GM23338 (cell line): Measurements from ENCODE around the gene FZD7. TPM values are rescaled to one million over a fixed set of nuclear protein-coding genes. Genes with fewer than 3 reads are reported as not detected.

ENCODE experiments used
- ATAC-seq: fragments of 200-7000 bp; cut with Tn5 transposase; 3 replicates; pipeline ENCODE4 v1.9.1; 2020
- DNase-seq: peaks from one replicate; pipeline ENCODE4 v3.0.0-alpha.2; 2015; ENCODE audit warnings: low spot score
- H2AFZ ChIP-seq: fragments of 200-600 bp; sonication (generic); 2 replicates; pipeline ENCODE4 v1.8.0; 2016; ENCODE audit warnings: antibody characterized with exemption, mild to moderate bottlenecking, moderate library complexity
- H3F3A ChIP-seq: fragments of 200-600 bp; sonication (generic); replicated peaks from 2 replicates; pipeline ENCODE4 v1.8.0; 2017; ENCODE audit warnings: antibody characterized with exemption, mixed run types, low read depth
- H3K27ac ChIP-seq: fragments of 200-600 bp; sonication (generic); 2 replicates; pipeline ENCODE4 v1.6.1; 2016; ENCODE audit warnings: low read depth
- H3K27me3 ChIP-seq: fragments of 200-600 bp; sonication (generic); 2 replicates; pipeline ENCODE4 v1.8.0; 2016; ENCODE audit warnings: mild to moderate bottlenecking, mixed run types, moderate library complexity; ENCODE audit not compliant: insufficient read depth
- H3K36me3 ChIP-seq: fragments of 200-600 bp; sonication (generic); 2 replicates; pipeline ENCODE4 v1.8.0; 2016; ENCODE audit warnings: mild to moderate bottlenecking; ENCODE audit not compliant: insufficient read depth
- H3K4me1 ChIP-seq: fragments of 200-600 bp; sonication (generic); 2 replicates; pipeline ENCODE4 v1.8.0; 2016; ENCODE audit warnings: mild to moderate bottlenecking, moderate library complexity; ENCODE audit not compliant: insufficient read depth
- H3K4me2 ChIP-seq: fragments of 200-600 bp; sonication (generic); 2 replicates; pipeline ENCODE4 v1.7.1; 2017; ENCODE audit warnings: mixed run types
- H3K4me3 ChIP-seq: fragments of 200-600 bp; sonication (generic); 2 replicates; pipeline ENCODE4 v1.6.1; 2016; ENCODE audit warnings: mixed run types
- H3K79me2 ChIP-seq: fragments of 200-600 bp; sonication (generic); replicated peaks from 2 replicates; pipeline ENCODE4 v1.8.0; 2017; ENCODE audit warnings: mild to moderate bottlenecking; ENCODE audit not compliant: insufficient read depth
- H3K9me2 ChIP-seq: fragments of 200-600 bp; sonication (generic); 2 replicates; pipeline ENCODE4 v1.8.0; 2017; ENCODE audit not compliant: insufficient read depth
- H4K20me1 ChIP-seq: fragments of 200-600 bp; sonication (generic); replicated peaks from 2 replicates; pipeline ENCODE4 v1.8.0; 2017; ENCODE audit warnings: mild to moderate bottlenecking; ENCODE audit not compliant: insufficient read depth
- H3K27ac Mint-ChIP-seq: 2 replicates; pipeline ENCODE4 v1.8.0; 2020; ENCODE audit warnings: inconsistent platforms, mild to moderate bottlenecking, moderate library complexity, mixed read lengths
- H3K27me3 Mint-ChIP-seq: 3 replicates; pipeline ENCODE4 v1.8.0; 2022; ENCODE audit warnings: low read depth, mild to moderate bottlenecking, moderate library complexity, mixed read lengths, inconsistent platforms; ENCODE audit not compliant: insufficient read depth, poor library complexity
- H3K36me3 Mint-ChIP-seq: 3 replicates; pipeline ENCODE4 v1.8.0; 2021; ENCODE audit warnings: low read depth, mild to moderate bottlenecking, inconsistent platforms, moderate library complexity, mixed read lengths
- H3K4me1 Mint-ChIP-seq: 3 replicates; pipeline ENCODE4 v1.8.0; 2020; ENCODE audit warnings: mild to moderate bottlenecking, inconsistent platforms, mixed read lengths
- H3K4me3 Mint-ChIP-seq: 3 replicates; pipeline ENCODE4 v1.8.0; 2021; ENCODE audit warnings: moderate library complexity, mild to moderate bottlenecking, inconsistent platforms, mixed read lengths
- H3K9me3 Mint-ChIP-seq: 3 replicates; pipeline ENCODE4 v1.8.0; 2020; ENCODE audit warnings: moderate library complexity, mild to moderate bottlenecking, inconsistent platforms, mixed read lengths
- CREB1 ChIP-seq: fragments of 250-450 bp; sonication (Bioruptor Pico); IDR thresholded peaks from 2 replicates; pipeline ENCODE4 v1.5.0; 2020; ENCODE audit warnings: low read depth, mild to moderate bottlenecking, moderate library complexity
- EZH2 ChIP-seq: fragments of 200-600 bp; sonication (generic); IDR thresholded peaks from one replicate; pipeline ENCODE4 v1.8.0; 2017; ENCODE audit warnings: antibody characterized with exemption, mild to moderate bottlenecking, low read depth; ENCODE audit not compliant: unreplicated experiment
- EZH2phosphoT487 ChIP-seq: fragments of 200-600 bp; sonication (generic); IDR thresholded peaks from one replicate; pipeline ENCODE4 v1.8.1; 2018; ENCODE audit warnings: antibody characterized with exemption; ENCODE audit not compliant: unreplicated experiment
- JUNB ChIP-seq: IDR thresholded peaks from one replicate; pipeline ENCODE4 v1.6.1; 2016; ENCODE audit warnings: antibody characterized with exemption; ENCODE audit not compliant: unreplicated experiment
- NANOG ChIP-seq: IDR thresholded peaks from 2 replicates; pipeline ENCODE4 v1.6.1; 2016; ENCODE audit warnings: antibody characterized with exemption, borderline replicate concordance
- POLR2AphosphoS5 ChIP-seq: IDR thresholded peaks from 2 replicates; pipeline ENCODE4 v1.6.1; 2016; ENCODE audit warnings: antibody characterized with exemption, low read depth
- STAT1 ChIP-seq: IDR thresholded peaks from one replicate; pipeline ENCODE4 v1.6.1; 2016; ENCODE audit warnings: antibody characterized with exemption; ENCODE audit not compliant: unreplicated experiment
- ZNF114 ChIP-seq: fragments of 250-450 bp; sonication (Bioruptor Pico); IDR thresholded peaks from 2 replicates; pipeline ENCODE4 v1.5.0; 2020; ENCODE audit warnings: mild to moderate bottlenecking, moderate library complexity
- ZNF331 ChIP-seq: fragments of 250-450 bp; sonication (Bioruptor Pico); IDR thresholded peaks from 2 replicates; pipeline ENCODE4 v1.5.0; 2020; ENCODE audit warnings: low read depth, mild to moderate bottlenecking, moderate library complexity
- polyA plus RNA-seq: library from polyadenylated mRNA; unstranded; fragments of >200 nt; fragmentation: Nextera tagmentation; extraction: Ambion mirVana; gene quantifications from 2 replicates; pipeline ENCODE4 v1.2.1, GENCODE V29; 2016
- total RNA-seq: library from RNA; depleted of rRNA; stranded (reverse); fragments of >200 nt; shearing (Covaris generic); gene quantifications from 2 replicates; pipeline ENCODE4 v1.2.3, GENCODE V29; 2014
- TF ChIP-seq, protein P1 (sequence below): IDR thresholded peaks from one replicate; pipeline ENCODE4 v1.6.1; 2018; ENCODE audit warnings: antibody characterized with exemption; ENCODE audit not compliant: unreplicated experiment
- TF ChIP-seq, protein P2 (sequence below), 2 experiments: fragments of 200-600 bp in 1 of 2; sonication (generic) in 1 of 2; conservative IDR thresholded peaks; 2 replicates each; pipeline versions ENCODE4 v1.5.1 to v1.6.1; 2016 to 2017; ENCODE audit warnings: antibody characterized with exemption in 2 of 2, low read depth in 2 of 2, mild to moderate bottlenecking in 2 of 2, moderate library complexity in 1 of 2
- TF ChIP-seq, protein P3 (sequence below): fragments of 250-450 bp; sonication (Bioruptor Pico); IDR thresholded peaks from 2 replicates; pipeline ENCODE4 v1.5.0; 2020; ENCODE audit warnings: mild to moderate bottlenecking, moderate library complexity
- TF ChIP-seq, protein P4 (sequence below): IDR thresholded peaks from 2 replicates; pipeline ENCODE4 v1.6.1; 2016; ENCODE audit warnings: antibody characterized with exemption

The FZD7 gene
- total and polyA plus RNA-seq, 2 experiments from 2014 or later: 164 to 435 TPM

DNA sequence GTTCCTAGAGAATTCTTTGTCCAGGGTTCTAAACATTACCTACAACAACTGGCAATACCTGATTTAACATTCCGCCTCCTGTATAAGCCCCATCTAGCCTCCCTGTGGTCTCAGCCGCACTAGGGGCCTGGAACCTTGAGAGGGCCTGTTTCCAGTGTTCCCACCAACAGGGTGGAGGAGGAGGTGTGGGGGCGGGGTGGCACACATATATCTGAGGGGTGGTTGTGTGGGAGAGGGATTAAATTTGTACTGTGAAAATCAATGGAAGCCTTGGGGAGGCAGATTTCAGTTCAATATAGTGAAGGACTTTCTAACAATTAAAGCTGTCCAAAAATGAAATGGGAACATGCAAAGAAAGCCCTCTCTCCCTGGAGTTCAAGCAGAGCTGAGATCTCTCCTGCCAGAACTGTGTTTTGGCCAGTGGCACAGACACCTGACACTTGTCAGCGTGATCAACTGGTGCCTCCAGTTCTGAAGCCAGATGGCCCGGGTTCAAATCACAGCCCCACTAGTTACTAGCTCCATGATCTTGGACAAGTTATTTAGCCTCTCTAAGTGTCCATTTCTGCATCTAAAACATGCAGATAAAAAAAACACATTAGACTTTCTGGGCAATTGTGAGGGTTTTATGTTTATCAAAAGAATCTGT, 17.0 kb upstream of the FZD7 start:
- TF ChIP-seq, protein P1, sequence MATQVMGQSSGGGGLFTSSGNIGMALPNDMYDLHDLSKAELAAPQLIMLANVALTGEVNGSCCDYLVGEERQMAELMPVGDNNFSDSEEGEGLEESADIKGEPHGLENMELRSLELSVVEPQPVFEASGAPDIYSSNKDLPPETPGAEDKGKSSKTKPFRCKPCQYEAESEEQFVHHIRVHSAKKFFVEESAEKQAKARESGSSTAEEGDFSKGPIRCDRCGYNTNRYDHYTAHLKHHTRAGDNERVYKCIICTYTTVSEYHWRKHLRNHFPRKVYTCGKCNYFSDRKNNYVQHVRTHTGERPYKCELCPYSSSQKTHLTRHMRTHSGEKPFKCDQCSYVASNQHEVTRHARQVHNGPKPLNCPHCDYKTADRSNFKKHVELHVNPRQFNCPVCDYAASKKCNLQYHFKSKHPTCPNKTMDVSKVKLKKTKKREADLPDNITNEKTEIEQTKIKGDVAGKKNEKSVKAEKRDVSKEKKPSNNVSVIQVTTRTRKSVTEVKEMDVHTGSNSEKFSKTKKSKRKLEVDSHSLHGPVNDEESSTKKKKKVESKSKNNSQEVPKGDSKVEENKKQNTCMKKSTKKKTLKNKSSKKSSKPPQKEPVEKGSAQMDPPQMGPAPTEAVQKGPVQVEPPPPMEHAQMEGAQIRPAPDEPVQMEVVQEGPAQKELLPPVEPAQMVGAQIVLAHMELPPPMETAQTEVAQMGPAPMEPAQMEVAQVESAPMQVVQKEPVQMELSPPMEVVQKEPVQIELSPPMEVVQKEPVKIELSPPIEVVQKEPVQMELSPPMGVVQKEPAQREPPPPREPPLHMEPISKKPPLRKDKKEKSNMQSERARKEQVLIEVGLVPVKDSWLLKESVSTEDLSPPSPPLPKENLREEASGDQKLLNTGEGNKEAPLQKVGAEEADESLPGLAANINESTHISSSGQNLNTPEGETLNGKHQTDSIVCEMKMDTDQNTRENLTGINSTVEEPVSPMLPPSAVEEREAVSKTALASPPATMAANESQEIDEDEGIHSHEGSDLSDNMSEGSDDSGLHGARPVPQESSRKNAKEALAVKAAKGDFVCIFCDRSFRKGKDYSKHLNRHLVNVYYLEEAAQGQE: no peak
- TF ChIP-seq, protein P2, sequence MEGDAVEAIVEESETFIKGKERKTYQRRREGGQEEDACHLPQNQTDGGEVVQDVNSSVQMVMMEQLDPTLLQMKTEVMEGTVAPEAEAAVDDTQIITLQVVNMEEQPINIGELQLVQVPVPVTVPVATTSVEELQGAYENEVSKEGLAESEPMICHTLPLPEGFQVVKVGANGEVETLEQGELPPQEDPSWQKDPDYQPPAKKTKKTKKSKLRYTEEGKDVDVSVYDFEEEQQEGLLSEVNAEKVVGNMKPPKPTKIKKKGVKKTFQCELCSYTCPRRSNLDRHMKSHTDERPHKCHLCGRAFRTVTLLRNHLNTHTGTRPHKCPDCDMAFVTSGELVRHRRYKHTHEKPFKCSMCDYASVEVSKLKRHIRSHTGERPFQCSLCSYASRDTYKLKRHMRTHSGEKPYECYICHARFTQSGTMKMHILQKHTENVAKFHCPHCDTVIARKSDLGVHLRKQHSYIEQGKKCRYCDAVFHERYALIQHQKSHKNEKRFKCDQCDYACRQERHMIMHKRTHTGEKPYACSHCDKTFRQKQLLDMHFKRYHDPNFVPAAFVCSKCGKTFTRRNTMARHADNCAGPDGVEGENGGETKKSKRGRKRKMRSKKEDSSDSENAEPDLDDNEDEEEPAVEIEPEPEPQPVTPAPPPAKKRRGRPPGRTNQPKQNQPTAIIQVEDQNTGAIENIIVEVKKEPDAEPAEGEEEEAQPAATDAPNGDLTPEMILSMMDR (conservative IDR thresholded peaks at IDR 0.05; ENCODE audit: low read depth in 2 of 2): no peak
- TF ChIP-seq STAT1 (no peak), EZH2 (no peak), ZNF114 (CRISPR knock-in tag) (no peak), NANOG (no peak), EZH2phosphoT487 (no peak), JUNB (no peak), CREB1 (no peak), ZNF331 (CRISPR knock-in tag) (no peak), POLR2AphosphoS5 (no peak)
- TF ChIP-seq, protein P3, sequence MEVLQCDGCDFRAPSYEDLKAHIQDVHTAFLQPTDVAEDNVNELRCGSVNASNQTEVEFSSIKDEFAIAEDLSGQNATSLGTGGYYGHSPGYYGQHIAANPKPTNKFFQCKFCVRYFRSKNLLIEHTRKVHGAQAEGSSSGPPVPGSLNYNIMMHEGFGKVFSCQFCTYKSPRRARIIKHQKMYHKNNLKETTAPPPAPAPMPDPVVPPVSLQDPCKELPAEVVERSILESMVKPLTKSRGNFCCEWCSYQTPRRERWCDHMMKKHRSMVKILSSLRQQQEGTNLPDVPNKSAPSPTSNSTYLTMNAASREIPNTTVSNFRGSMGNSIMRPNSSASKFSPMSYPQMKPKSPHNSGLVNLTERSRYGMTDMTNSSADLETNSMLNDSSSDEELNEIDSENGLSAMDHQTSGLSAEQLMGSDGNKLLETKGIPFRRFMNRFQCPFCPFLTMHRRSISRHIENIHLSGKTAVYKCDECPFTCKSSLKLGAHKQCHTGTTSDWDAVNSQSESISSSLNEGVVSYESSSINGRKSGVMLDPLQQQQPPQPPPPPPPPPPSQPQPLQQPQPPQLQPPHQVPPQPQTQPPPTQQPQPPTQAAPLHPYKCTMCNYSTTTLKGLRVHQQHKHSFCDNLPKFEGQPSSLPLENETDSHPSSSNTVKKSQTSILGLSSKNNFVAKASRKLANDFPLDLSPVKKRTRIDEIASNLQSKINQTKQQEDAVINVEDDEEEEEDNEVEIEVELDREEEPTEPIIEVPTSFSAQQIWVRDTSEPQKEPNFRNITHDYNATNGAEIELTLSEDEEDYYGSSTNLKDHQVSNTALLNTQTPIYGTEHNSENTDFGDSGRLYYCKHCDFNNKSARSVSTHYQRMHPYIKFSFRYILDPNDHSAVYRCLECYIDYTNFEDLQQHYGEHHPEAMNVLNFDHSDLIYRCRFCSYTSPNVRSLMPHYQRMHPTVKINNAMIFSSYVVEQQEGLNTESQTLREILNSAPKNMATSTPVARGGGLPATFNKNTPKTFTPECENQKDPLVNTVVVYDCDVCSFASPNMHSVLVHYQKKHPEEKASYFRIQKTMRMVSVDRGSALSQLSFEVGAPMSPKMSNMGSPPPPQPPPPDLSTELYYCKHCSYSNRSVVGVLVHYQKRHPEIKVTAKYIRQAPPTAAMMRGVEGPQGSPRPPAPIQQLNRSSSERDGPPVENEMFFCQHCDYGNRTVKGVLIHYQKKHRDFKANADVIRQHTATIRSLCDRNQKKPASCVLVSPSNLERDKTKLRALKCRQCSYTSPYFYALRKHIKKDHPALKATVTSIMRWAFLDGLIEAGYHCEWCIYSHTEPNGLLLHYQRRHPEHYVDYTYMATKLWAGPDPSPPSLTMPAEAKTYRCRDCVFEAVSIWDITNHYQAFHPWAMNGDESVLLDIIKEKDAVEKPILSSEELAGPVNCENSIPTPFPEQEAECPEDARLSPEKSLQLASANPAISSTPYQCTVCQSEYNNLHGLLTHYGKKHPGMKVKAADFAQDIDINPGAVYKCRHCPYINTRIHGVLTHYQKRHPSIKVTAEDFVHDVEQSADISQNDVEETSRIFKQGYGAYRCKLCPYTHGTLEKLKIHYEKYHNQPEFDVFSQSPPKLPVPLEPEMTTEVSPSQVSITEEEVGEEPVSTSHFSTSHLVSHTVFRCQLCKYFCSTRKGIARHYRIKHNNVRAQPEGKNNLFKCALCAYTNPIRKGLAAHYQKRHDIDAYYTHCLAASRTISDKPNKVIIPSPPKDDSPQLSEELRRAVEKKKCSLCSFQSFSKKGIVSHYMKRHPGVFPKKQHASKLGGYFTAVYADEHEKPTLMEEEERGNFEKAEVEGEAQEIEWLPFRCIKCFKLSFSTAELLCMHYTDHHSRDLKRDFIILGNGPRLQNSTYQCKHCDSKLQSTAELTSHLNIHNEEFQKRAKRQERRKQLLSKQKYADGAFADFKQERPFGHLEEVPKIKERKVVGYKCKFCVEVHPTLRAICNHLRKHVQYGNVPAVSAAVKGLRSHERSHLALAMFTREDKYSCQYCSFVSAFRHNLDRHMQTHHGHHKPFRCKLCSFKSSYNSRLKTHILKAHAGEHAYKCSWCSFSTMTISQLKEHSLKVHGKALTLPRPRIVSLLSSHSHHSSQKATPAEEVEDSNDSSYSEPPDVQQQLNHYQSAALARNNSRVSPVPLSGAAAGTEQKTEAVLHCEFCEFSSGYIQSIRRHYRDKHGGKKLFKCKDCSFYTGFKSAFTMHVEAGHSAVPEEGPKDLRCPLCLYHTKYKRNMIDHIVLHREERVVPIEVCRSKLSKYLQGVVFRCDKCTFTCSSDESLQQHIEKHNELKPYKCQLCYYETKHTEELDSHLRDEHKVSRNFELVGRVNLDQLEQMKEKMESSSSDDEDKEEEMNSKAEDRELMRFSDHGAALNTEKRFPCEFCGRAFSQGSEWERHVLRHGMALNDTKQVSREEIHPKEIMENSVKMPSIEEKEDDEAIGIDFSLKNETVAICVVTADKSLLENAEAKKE: no peak
- TF ChIP-seq, protein P4, sequence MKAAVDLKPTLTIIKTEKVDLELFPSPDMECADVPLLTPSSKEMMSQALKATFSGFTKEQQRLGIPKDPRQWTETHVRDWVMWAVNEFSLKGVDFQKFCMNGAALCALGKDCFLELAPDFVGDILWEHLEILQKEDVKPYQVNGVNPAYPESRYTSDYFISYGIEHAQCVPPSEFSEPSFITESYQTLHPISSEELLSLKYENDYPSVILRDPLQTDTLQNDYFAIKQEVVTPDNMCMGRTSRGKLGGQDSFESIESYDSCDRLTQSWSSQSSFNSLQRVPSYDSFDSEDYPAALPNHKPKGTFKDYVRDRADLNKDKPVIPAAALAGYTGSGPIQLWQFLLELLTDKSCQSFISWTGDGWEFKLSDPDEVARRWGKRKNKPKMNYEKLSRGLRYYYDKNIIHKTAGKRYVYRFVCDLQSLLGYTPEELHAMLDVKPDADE: no peak
- Histone ChIP-seq H4K20me1 (no peaks in the 10 kb centered on the region), H3K79me2 (no peaks in the 10 kb centered on the region), H3K36me3 (no peaks in the 10 kb centered on the region), H3K4me2 (peak overlapping the region; percentile 29; the same call in 1 of the 2 replicates), H2AFZ (no peak overlapping the region), H3K4me1 (peaks cover 34% of the 10 kb centered on the region), H3K27me3 (no peaks in the 10 kb centered on the region), H3K27ac (no peak overlapping the region), H3K4me3 (no peak overlapping the region), H3K9me2 (no peaks in the 10 kb centered on the region; the same call in 1 of the 2 replicates), H3F3A (no peaks in the 10 kb centered on the region)
- Mint-ChIP-seq H3K4me1 (peaks cover 22% of the 10 kb centered on the region), H3K4me3 (no peak overlapping the region), H3K36me3 (no peaks in the 10 kb centered on the region), H3K27ac (no peak overlapping the region), H3K9me3 (no peaks in the 10 kb centered on the region), H3K27me3 (no peaks in the 10 kb centered on the region)
- ATAC-seq: 0 out of 3 replicates have a peak, but pooled peaks have one; percentile 21
- no peak for DNase-seq
